ENCODE measurements around the gene ETV3. TPM values are rescaled to one million over a fixed set of nuclear protein-coding genes. Genes with fewer than 3 reads are reported as not detected.

Gene ETV3
- total RNA-seq, 2 donors from 2014 or later: 23.4 to 33.3 TPM

GRCh38 chr1:157091186-157091585 lies 47.0 kb downstream of the ETV3 start:
- 100% methylated on average over 4 of the region's 4 CpGs for WGBS
- H3K4me1 ChIP-seq (replicated peaks): no peaks in the 10 kb centered on the region
- H3K36me3 ChIP-seq: no peaks in the 10 kb centered on the region
- H3K9me3 ChIP-seq: no peaks in the 10 kb centered on the region
- no peak for TF ChIP-seq POLR2A (IDR thresholded peaks at IDR 0.05)
- TF ChIP-seq CTCF (IDR thresholded peaks at IDR 0.05): no peak
- TF ChIP-seq POLR2AphosphoS5 (IDR thresholded peaks at IDR 0.05): no peak
- H3K27me3 ChIP-seq (replicated peaks; ENCODE audit: insufficient read depth): no peaks in the 10 kb centered on the region
- intact Hi-C loops (cut with DNase I): no loop called here
- no peak overlapping the region for H3K4me3 ChIP-seq
- no peak for DNase-seq (ENCODE audit: low spot score)
- H3K27ac ChIP-seq: no peak overlapping the region

- Histone ChIP-seq H3K27ac (no peak overlapping the region), H3K4me3 (no peak overlapping the region), H3K4me1 (replicated peaks) (no peaks in the 10 kb centered on the region), H3K9me3 (no peaks in the 10 kb centered on the region), H3K36me3 (no peaks in the 10 kb centered on the region), H3K27me3 (replicated peaks; ENCODE audit: insufficient read depth) (no peaks in the 10 kb centered on the region)
- DNase-seq (ENCODE audit: low spot score): no peak
- WGBS: 60% methylated on average over 3 of the region's 3 CpGs
- intact Hi-C loops (cut with DNase I): loop anchor here (1.0 kb wide), 1 partner anchor 66 kb away; no protein-coding TSS in a partner anchor
- TF ChIP-seq CTCF (IDR thresholded peaks at IDR 0.05): no peak
- no peak for TF ChIP-seq POLR2AphosphoS5 (IDR thresholded peaks at IDR 0.05)
- no peak for TF ChIP-seq POLR2A (IDR thresholded peaks at IDR 0.05)
Observed at GRCh38 chr1:157090771-157091170, 47.4 kb downstream of the ETV3 start.

GRCh38 chr1:157090196-157090647 lies 48.0 kb downstream of the ETV3 start:
- TF ChIP-seq POLR2AphosphoS5 (IDR thresholded peaks at IDR 0.05): peak; percentile 16
- TF ChIP-seq POLR2A (IDR thresholded peaks at IDR 0.05): no peak
- TF ChIP-seq CTCF (IDR thresholded peaks at IDR 0.05): peak; percentile 88 to 97 (median 94)
- Histone ChIP-seq H3K9me3 (no peaks in the 10 kb centered on the region), H3K4me3 (no peak overlapping the region), H3K27me3 (replicated peaks; ENCODE audit: insufficient read depth) (no peaks in the 10 kb centered on the region), H3K36me3 (no peaks in the 10 kb centered on the region), H3K4me1 (replicated peaks) (no peaks in the 10 kb centered on the region), H3K27ac (no peak overlapping the region)
- 15% methylated on average over 10 of the region's 10 CpGs for WGBS
- intact Hi-C loops (cut with DNase I): loop anchor here (1.0 kb wide), 1 partner anchor 66 kb away; no protein-coding TSS in a partner anchor
- peak; percentile 77 for DNase-seq (ENCODE audit: low spot score)

- no peak for DNase-seq (ENCODE audit: low spot score)
- TF ChIP-seq POLR2A (IDR thresholded peaks at IDR 0.05): no peak
- TF ChIP-seq POLR2AphosphoS5 (IDR thresholded peaks at IDR 0.05): no peak
- TF ChIP-seq CTCF (IDR thresholded peaks at IDR 0.05): no peak
- Histone ChIP-seq H3K4me1 (replicated peaks) (no peaks in the 10 kb centered on the region), H3K4me3 (no peak overlapping the region), H3K9me3 (no peaks in the 10 kb centered on the region), H3K36me3 (no peaks in the 10 kb centered on the region), H3K27me3 (replicated peaks; ENCODE audit: insufficient read depth) (no peaks in the 10 kb centered on the region), H3K27ac (no peak overlapping the region)
- 88% methylated on average over 9 of the region's 9 CpGs for WGBS
- intact Hi-C loops (cut with DNase I): loop anchor here (1.0 kb wide), 1 partner anchor 67 kb away; no protein-coding TSS in a partner anchor
Observed at GRCh38 chr1:157089789-157090188, 48.4 kb downstream of the ETV3 start.

- no peaks in the 10 kb centered on the region for H3K27me3 ChIP-seq (replicated peaks; ENCODE audit: insufficient read depth)
- no peak for DNase-seq (ENCODE audit: low spot score)
- intact Hi-C loops (cut with DNase I): no loop called here
- H3K4me3 ChIP-seq: no peak overlapping the region
- no peaks in the 10 kb centered on the region for H3K4me1 ChIP-seq (replicated peaks)
- no peak overlapping the region for H3K27ac ChIP-seq
- TF ChIP-seq POLR2A (IDR thresholded peaks at IDR 0.05) (no peak), CTCF (IDR thresholded peaks at IDR 0.05) (no peak), POLR2AphosphoS5 (IDR thresholded peaks at IDR 0.05) (no peak)
- no peaks in the 10 kb centered on the region for H3K36me3 ChIP-seq
- no peaks in the 10 kb centered on the region for H3K9me3 ChIP-seq
Observed at GRCh38 chr1:157088607-157089006, 49.6 kb downstream of the ETV3 start.

Measured in prostate gland (tissue), 2 donors.